ENCODE measurements around the gene SHANK1.

DNA sequence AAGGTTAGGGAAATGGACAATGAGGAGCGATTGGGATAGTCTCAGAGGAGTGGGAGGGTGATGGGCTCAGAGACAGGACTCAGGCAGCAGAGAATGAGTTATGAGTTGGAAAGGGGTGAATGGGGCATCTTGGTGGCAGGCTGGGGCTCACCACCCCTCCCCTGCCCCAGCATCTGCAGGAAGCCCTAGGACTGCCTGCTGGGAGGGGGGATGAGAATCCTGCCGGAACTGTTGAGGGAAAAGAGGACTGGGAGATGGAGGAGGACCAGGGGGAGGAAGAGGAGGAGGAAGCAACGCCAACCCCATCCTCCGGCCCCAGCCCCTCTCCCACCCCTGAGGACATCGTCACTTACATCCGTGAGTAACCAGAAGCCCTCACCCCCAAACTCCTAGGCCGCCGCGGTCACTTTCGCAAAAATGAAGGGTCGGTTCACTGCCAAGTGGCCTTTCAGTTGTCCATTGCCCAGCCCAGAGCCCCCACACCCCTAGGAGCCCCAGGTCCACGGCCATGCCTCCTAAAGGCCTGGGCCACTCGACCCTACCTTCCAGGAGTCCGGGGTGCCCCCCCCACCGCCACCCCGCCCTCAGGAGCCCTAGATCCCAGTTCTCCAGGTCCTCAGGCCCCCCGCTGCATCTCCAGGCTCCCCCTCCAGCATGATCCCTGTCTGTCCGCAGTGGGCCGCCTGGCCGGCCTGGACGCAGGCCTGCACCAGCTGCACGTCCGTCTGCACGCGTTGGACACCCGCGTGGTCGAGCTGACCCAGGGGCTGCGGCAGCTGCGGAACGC is 4.3 kb upstream of the SHANK1 start:
- TF ChIP-seq, protein P1, sequence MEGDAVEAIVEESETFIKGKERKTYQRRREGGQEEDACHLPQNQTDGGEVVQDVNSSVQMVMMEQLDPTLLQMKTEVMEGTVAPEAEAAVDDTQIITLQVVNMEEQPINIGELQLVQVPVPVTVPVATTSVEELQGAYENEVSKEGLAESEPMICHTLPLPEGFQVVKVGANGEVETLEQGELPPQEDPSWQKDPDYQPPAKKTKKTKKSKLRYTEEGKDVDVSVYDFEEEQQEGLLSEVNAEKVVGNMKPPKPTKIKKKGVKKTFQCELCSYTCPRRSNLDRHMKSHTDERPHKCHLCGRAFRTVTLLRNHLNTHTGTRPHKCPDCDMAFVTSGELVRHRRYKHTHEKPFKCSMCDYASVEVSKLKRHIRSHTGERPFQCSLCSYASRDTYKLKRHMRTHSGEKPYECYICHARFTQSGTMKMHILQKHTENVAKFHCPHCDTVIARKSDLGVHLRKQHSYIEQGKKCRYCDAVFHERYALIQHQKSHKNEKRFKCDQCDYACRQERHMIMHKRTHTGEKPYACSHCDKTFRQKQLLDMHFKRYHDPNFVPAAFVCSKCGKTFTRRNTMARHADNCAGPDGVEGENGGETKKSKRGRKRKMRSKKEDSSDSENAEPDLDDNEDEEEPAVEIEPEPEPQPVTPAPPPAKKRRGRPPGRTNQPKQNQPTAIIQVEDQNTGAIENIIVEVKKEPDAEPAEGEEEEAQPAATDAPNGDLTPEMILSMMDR (IDR thresholded peaks at IDR 0.05), result no peak
- no peak for TF ChIP-seq POLR2A (IDR thresholded peaks at IDR 0.05)
